Natural killer cell treated with Interleukin-12 subunit alpha and Interleukin-12 subunit beta and Interleukin-15 and Interleukin-18, amount 100 ng/mL, for 72 hours (primary cell): ENCODE results near the gene CCDC184. TPM values are rescaled to one million over a fixed set of nuclear protein-coding genes. Genes with fewer than 3 reads are reported as not detected.

Source experiments
- ATAC-seq, 2 donors: fragments of 150-1000 bp; cut with Tn5 transposase in 1 of 2; sonication (Bioruptor Pico), chemical (Tn5 transposase) in 1 of 2; 2 replicates each; pipeline ENCODE4 v1.10.0; 2021
- DNase-seq: peaks from one replicate; pipeline ENCODE4 v3.0.0; 2022; ENCODE audit warnings: low spot score
- H3K27ac Mint-ChIP-seq, 2 donors: 1 replicate in 1 of 2; 2 replicates in 1 of 2; pipeline ENCODE4 v1.8.0; 2022; ENCODE audit warnings: mixed read lengths in 2 of 2, mild to moderate bottlenecking in 1 of 2, moderate library complexity in 1 of 2
- H3K27me3 Mint-ChIP-seq, 2 donors: 1 replicate in 1 of 2; 2 replicates in 1 of 2; pipeline ENCODE4 v1.8.0; 2022; ENCODE audit warnings: mixed read lengths in 2 of 2
- H3K36me3 Mint-ChIP-seq: one replicate; pipeline ENCODE4 v1.8.0; 2022; ENCODE audit warnings: mixed read lengths
- H3K4me1 Mint-ChIP-seq, 2 donors: 1 replicate in 1 of 2; 2 replicates in 1 of 2; pipeline ENCODE4 v1.8.0; 2022; ENCODE audit warnings: low read depth in 2 of 2, mixed read lengths in 2 of 2, mild to moderate bottlenecking in 1 of 2
- H3K4me3 Mint-ChIP-seq: one replicate; pipeline ENCODE4 v1.8.0; 2022; ENCODE audit warnings: mixed read lengths
- H3K9me3 Mint-ChIP-seq: 2 replicates; pipeline ENCODE4 v1.8.0; 2022; ENCODE audit warnings: mixed read lengths
- total RNA-seq, 2 donors: library from RNA; stranded (reverse); gene quantifications; one replicate each; pipeline ENCODE4 v1.2.3, GENCODE V29; 2022

CCDC184 gene
- total RNA-seq, 2 donors from 2014 or later = 0.86 TPM; not detected in 1

DNA sequence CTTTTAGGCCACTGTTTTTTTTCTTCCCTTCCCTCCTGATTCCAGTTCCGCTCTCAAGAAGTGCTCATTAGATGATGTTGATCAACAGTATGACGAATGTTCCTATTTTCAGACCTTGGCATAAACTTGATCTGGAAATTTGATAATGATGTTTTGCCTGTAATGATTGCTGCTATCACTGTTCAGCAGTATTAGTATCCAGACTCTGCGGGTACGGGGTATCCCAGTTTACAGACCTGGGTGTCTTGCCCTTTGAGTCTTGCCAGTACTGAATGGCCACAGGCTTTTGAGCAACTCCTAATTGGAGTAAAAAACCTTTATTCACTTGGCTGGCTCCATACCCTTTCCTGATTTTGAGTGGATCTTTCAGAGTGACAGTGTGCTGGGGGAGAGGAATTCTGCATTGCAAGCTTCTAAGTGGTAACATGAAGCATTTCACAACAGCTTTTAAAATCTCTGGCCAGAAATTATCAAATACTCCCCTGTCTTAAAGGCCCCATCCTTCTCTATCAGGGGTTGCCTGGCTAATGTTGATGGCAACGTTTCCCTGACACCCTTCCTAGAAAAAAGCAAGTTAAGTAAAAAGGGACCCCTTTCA lies 20.2 kb upstream of the CCDC184 start:
- Mint-ChIP-seq H3K4me1 (peaks cover 0 to under 1% of the 10 kb centered on the region in 2 donors), H3K27ac (no peak overlapping the region), H3K36me3 (no peaks in the 10 kb centered on the region), H3K27me3 (peaks cover 16 to 25% of the 10 kb centered on the region in 2 donors), H3K4me3 (no peak overlapping the region), H3K9me3 (no peaks in the 10 kb centered on the region)
- ATAC-seq (no peak), DNase-seq (no peak)

DNA sequence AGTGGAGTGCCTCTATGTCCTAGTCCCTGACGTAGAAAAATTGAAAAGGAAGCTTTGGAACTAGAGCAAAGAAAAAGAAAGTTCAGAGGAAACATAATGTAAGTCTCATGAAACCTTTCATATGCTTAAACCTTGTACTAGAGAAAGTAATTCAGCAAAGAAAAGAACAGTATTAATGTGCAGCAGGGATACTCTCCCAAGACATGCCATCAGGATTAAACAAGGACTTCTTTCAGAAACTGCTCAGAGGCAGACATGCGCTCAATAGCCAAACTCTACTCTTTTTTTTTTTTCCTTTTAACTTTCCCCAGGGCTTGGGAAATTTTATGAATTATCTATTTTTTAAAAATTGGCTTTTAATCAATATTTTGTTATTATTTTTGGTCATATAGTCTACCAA lies 19.0 kb upstream of the CCDC184 start:
- no peaks in the 10 kb centered on the region for H3K36me3 Mint-ChIP-seq
- H3K9me3 Mint-ChIP-seq = no peaks in the 10 kb centered on the region
- no peak overlapping the region for H3K27ac Mint-ChIP-seq
- ATAC-seq = no peak
- DNase-seq = no peak
- no peak overlapping the region for H3K4me3 Mint-ChIP-seq
- H3K4me1 Mint-ChIP-seq = no peaks in the 10 kb centered on the region
- H3K27me3 Mint-ChIP-seq = peaks cover 16 to 25% of the 10 kb centered on the region in 2 donors

GRCh38 chr12:48165089-48165981 lies 18.1 kb upstream of the CCDC184 start:
- Mint-ChIP-seq H3K9me3 (no peaks in the 10 kb centered on the region), H3K27ac (no peak overlapping the region)
- ATAC-seq = no peak

DNA sequence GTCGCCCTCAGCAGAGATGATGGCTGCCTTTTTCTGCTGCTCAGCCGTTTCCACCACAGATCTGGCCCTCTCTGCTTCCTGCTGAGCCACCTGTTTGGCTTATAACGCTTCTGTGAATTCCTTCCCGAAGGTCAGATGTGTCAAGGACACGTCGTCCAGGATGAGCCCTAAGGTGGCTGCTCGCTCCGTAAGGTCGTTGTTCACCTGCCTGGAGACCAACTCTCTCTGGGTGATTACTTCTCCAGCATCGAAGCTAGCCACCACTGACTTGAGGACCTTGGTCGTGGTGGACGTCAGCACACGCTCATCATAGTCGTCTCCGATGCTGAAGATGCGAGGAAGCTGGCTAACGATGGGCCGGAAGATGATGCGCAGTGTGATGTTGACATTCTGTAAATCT lies 14.4 kb upstream of the CCDC184 start:
- no peaks in the 10 kb centered on the region for H3K9me3 Mint-ChIP-seq
- peaks cover 12 to 17% of the 10 kb centered on the region in 2 donors for H3K27me3 Mint-ChIP-seq
- no peaks in the 10 kb centered on the region for H3K4me1 Mint-ChIP-seq
- H3K27ac Mint-ChIP-seq = no peak overlapping the region
- no peak overlapping the region for H3K4me3 Mint-ChIP-seq
- DNase-seq (no peak), ATAC-seq (no peak)
- H3K36me3 Mint-ChIP-seq = no peaks in the 10 kb centered on the region

More at GRCh38 chr12:48165089-48165981, 18.1 kb upstream of the CCDC184 start:
- DNase-seq = no peak
- H3K4me3 Mint-ChIP-seq = no peak overlapping the region
- H3K27me3 Mint-ChIP-seq = peaks cover 16 to 25% of the 10 kb centered on the region in 2 donors
- no peaks in the 10 kb centered on the region for H3K4me1 Mint-ChIP-seq
- H3K36me3 Mint-ChIP-seq = no peaks in the 10 kb centered on the region

GRCh38 chr12:48175613-48176416 lies 7.6 kb upstream of the CCDC184 start:
- Mint-ChIP-seq H3K4me3 (peak overlapping the region; percentile 44), H3K27ac (no peak overlapping the region), H3K36me3 (no peaks in the 10 kb centered on the region), H3K9me3 (no peaks in the 10 kb centered on the region), H3K27me3 (peaks cover 12 to 33% of the 10 kb centered on the region in 2 donors), H3K4me1 (peaks cover 0 to 14% of the 10 kb centered on the region in 2 donors)
- DNase-seq (no peak), ATAC-seq (no peak)

DNA sequence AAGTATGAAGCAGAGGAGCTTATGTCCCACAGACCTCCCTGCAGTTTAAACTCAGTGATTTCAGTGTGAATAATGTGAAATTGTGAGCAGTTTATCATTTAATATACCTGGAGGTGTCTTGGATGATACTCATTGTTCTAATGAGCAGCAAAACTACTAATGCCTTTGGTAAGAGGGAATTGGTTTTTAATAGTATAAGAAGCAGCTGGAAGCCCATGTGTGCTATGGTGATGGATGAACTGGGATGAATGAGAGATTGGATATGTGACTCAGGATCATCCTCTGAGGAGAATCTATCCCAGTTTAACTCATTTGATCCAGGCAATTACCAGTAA lies 7.1 kb upstream of the CCDC184 start:
- ATAC-seq = no peak
- H3K4me1 Mint-ChIP-seq = peaks cover 0 to 14% of the 10 kb centered on the region in 2 donors
- H3K27me3 Mint-ChIP-seq = peaks cover 15 to 38% of the 10 kb centered on the region in 2 donors
- no peak overlapping the region for H3K27ac Mint-ChIP-seq
- no peaks in the 10 kb centered on the region for H3K9me3 Mint-ChIP-seq
- peak overlapping the region; percentile 44 for H3K4me3 Mint-ChIP-seq
- DNase-seq = no peak
- H3K36me3 Mint-ChIP-seq = no peaks in the 10 kb centered on the region

DNA sequence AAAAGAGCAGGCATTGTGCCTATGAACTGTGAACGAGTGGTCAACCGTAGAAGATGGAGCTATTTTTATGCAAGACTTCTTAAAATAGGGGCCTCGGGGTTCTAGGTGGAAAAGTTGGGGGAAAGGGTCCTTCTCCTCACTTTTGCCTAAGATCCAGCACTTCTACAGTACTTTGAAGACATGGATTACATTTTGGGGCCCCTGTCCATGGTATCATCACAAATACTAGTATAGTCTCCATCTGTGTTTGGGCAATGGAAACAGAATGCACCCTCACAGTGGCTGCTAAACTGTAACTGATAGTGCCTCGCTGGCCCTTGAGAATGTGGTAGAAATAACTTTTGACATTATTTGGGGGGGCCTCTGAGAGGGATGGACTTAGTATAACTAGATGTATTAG lies 5.5 kb upstream of the CCDC184 start:
- Mint-ChIP-seq H3K27ac (no peak overlapping the region), H3K4me3 (no peak overlapping the region), H3K4me1 (peaks cover 5 to 19% of the 10 kb centered on the region in 2 donors), H3K27me3 (peaks cover 21 to 45% of the 10 kb centered on the region in 2 donors), H3K9me3 (no peaks in the 10 kb centered on the region), H3K36me3 (no peaks in the 10 kb centered on the region)
- ATAC-seq (no peak), DNase-seq (no peak)

GRCh38 chr12:48179466-48179865 lies 4.0 kb upstream of the CCDC184 start:
- peaks cover 10 to 19% of the 10 kb centered on the region in 2 donors for H3K4me1 Mint-ChIP-seq
- H3K36me3 Mint-ChIP-seq = no peaks in the 10 kb centered on the region
- no peak for ATAC-seq
- no peaks in the 10 kb centered on the region for H3K9me3 Mint-ChIP-seq
- no peak overlapping the region for H3K27ac Mint-ChIP-seq
- no peak for DNase-seq
- H3K27me3 Mint-ChIP-seq = peaks cover 21 to 48% of the 10 kb centered on the region in 2 donors
- H3K4me3 Mint-ChIP-seq = no peak overlapping the region

DNA sequence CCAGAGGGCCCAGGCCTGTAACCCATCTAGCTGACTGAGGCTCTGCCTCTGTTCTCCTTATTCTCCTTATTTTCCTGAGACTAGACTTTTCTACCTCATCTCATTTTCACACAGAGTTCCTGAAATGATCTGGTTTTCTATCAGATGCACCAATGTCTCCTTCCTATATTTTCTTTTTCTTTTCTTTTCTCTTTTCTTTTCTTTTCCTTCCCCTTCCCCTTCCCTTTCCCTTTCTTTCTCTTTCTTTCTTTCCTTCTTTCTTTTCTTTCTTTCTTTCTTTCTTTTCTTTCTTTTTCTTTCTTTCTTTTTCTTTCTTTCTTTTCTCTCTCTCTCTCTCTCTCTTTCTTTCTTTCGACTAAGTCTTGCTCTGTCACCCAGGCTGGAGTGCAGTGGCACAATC lies 3.0 kb upstream of the CCDC184 start:
- H3K4me1 Mint-ChIP-seq = peaks cover 10 to 18% of the 10 kb centered on the region in 2 donors
- ATAC-seq = no peak
- no peaks in the 10 kb centered on the region for H3K36me3 Mint-ChIP-seq
- H3K9me3 Mint-ChIP-seq = no peaks in the 10 kb centered on the region
- H3K4me3 Mint-ChIP-seq = no peak overlapping the region
- peaks cover 30 to 57% of the 10 kb centered on the region in 2 donors for H3K27me3 Mint-ChIP-seq
- H3K27ac Mint-ChIP-seq = no peak overlapping the region
- DNase-seq = no peak

- peaks cover 13 to 15% of the 10 kb centered on the region in 2 donors for H3K4me1 Mint-ChIP-seq
- ATAC-seq (no peak), DNase-seq (no peak)
- no peak overlapping the region for H3K4me3 Mint-ChIP-seq
- no peaks in the 10 kb centered on the region for H3K9me3 Mint-ChIP-seq
- H3K36me3 Mint-ChIP-seq = no peaks in the 10 kb centered on the region
- H3K27ac Mint-ChIP-seq = no peak overlapping the region
- H3K27me3 Mint-ChIP-seq = peaks cover 35 to 63% of the 10 kb centered on the region in 2 donors
Measured at GRCh38 chr12:48180857-48181495, 2.5 kb upstream of the CCDC184 start.

DNA sequence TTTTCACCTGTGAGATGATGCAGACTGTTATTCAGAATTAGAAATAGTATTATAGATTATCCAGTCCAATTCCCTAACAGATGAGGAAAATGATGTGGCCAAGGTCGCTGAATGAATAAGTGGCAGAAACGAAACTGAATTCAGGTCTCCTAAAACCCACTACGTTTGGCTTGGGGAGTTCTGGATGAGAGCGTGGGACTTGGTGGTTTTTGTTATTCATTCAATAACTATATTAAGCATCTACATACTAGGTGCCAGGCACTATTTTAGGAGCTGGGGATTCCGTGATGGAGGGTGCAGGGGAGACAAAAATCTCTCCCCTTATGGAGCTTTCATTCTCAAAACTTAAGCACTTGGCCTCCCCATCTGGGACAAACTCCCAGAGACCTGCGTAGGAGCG lies 813 bp upstream of the CCDC184 start:
- H3K4me3 Mint-ChIP-seq = peak overlapping the region; percentile 90
- ATAC-seq (no peak), DNase-seq (no peak)
- peaks cover 39 to 62% of the 10 kb centered on the region in 2 donors for H3K27me3 Mint-ChIP-seq
- peaks cover 5 to 15% of the 10 kb centered on the region in 2 donors for H3K4me1 Mint-ChIP-seq
- no peaks in the 10 kb centered on the region for H3K36me3 Mint-ChIP-seq
- H3K9me3 Mint-ChIP-seq = no peaks in the 10 kb centered on the region
- peak overlapping the region in 1 of 2 donors; percentile 36 for H3K27ac Mint-ChIP-seq

- Mint-ChIP-seq H3K36me3 (no peaks in the 10 kb centered on the region), H3K9me3 (no peaks in the 10 kb centered on the region), H3K4me1 (peaks cover 5 to 15% of the 10 kb centered on the region in 2 donors), H3K4me3 (peak overlapping the region; percentile 90), H3K27ac (no peak overlapping the region), H3K27me3 (peaks cover 38 to 53% of the 10 kb centered on the region in 2 donors)
- ATAC-seq = peak; percentile 2 to 22
- DNase-seq = no peak
Measured at GRCh38 chr12:48183876-48184548, 568 bp downstream of the CCDC184 start.

- Mint-ChIP-seq H3K27ac (no peak overlapping the region), H3K36me3 (no peaks in the 10 kb centered on the region), H3K27me3 (peaks cover 35 to 48% of the 10 kb centered on the region in 2 donors), H3K4me1 (peaks cover 5 to 15% of the 10 kb centered on the region in 2 donors), H3K9me3 (no peaks in the 10 kb centered on the region), H3K4me3 (peak overlapping the region; percentile 90)
- no peak for DNase-seq
- ATAC-seq = no peak
Measured at GRCh38 chr12:48184549-48184922, 1.1 kb downstream of the CCDC184 start.
